ENCODE data around the gene SCG2. TPM values are rescaled to one million over a fixed set of nuclear protein-coding genes. Genes with fewer than 3 reads are reported as not detected.

SCG2 gene
- total RNA-seq, 1 donor from 2014 or later: 2.0 TPM

DNA sequence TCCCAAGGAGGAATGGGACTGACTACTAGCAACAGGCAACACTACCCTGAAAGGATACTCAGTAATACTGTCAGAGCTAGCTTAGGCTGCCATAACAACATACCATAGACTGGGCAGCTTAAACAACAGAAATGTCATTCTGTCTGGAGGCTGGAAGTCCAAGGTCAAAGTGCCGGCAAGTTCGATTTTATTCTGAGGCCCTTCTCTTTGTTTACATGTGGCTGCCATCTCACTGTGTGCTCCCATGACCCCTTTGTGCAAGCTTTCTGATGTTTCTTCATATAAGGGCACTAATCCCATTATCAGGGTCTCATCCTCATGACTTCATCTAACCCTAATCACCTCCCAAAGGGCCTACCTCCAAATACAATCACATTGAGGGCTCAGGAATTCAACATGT, 30.7 kb upstream of the SCG2 start:
- Mint-ChIP-seq H3K36me3 (no peaks in the 10 kb centered on the region), H3K27ac (no peak overlapping the region), H3K4me1 (peaks cover 3% of the 10 kb centered on the region), H3K27me3 (ENCODE audit: low read depth) (peaks cover 8% of the 10 kb centered on the region), H3K4me3 (no peak overlapping the region), H3K9me3 (peaks cover 11% of the 10 kb centered on the region)
- TF ChIP-seq, protein P1, sequence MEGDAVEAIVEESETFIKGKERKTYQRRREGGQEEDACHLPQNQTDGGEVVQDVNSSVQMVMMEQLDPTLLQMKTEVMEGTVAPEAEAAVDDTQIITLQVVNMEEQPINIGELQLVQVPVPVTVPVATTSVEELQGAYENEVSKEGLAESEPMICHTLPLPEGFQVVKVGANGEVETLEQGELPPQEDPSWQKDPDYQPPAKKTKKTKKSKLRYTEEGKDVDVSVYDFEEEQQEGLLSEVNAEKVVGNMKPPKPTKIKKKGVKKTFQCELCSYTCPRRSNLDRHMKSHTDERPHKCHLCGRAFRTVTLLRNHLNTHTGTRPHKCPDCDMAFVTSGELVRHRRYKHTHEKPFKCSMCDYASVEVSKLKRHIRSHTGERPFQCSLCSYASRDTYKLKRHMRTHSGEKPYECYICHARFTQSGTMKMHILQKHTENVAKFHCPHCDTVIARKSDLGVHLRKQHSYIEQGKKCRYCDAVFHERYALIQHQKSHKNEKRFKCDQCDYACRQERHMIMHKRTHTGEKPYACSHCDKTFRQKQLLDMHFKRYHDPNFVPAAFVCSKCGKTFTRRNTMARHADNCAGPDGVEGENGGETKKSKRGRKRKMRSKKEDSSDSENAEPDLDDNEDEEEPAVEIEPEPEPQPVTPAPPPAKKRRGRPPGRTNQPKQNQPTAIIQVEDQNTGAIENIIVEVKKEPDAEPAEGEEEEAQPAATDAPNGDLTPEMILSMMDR (IDR thresholded peaks at IDR 0.05; ENCODE audit: unreplicated experiment): no peak
- no peak for DNase-seq (ENCODE audit: low spot score in 2 of 2, unreplicated experiment in 2 of 2)

DNA sequence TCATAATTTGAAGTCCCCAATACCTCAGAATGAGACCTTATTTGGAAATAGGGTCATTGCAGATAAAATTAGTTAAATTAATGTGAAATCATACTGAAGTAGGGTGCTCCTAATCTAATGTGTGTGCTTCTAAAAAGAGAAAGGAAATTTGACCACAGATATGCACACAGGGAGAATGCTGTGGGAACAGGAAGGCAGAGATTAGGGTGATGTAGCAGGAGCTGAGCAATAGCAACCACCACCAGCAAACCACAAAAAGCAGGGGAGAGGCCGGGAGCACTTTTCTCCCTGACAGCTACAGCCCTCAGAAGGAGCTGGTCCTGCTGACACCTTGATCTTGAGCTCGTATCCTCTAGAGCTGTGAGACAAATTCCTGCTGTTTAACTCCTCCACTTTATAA, 24.6 kb upstream of the SCG2 start:
- Mint-ChIP-seq H3K9me3 (peaks cover 5% of the 10 kb centered on the region), H3K4me1 (peaks cover 6% of the 10 kb centered on the region), H3K36me3 (no peaks in the 10 kb centered on the region), H3K4me3 (no peak overlapping the region), H3K27me3 (ENCODE audit: low read depth) (peaks cover 13% of the 10 kb centered on the region), H3K27ac (no peak overlapping the region)
- TF ChIP-seq, protein P1 (IDR thresholded peaks at IDR 0.05; ENCODE audit: unreplicated experiment): no peak
- no peak for DNase-seq (ENCODE audit: low spot score in 2 of 2, unreplicated experiment in 2 of 2)

DNA sequence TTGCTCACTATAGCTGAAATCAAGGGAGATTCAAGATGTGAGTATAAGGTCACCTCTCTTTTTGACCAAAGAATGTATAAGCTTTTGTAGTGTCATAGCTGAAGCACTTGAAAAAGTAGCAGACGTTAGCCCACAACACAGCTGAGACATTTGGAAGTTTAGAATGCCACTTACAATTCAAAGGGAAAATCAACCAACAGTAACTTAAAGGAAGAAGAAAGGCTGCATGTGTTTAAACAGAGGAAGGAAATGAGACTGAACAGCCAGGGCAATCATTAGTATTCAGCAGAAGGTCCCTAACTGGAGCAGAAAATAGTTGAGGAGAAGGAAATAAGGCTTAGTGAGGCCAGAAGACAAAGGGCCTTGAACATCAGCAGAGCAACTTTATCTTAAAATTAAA, 23.5 kb upstream of the SCG2 start:
- Mint-ChIP-seq H3K27ac (no peak overlapping the region), H3K4me1 (peaks cover 6% of the 10 kb centered on the region), H3K9me3 (peaks cover 1% of the 10 kb centered on the region), H3K27me3 (ENCODE audit: low read depth) (peaks cover 13% of the 10 kb centered on the region), H3K4me3 (no peak overlapping the region), H3K36me3 (no peaks in the 10 kb centered on the region)
- DNase-seq (ENCODE audit: low spot score in 2 of 2, unreplicated experiment in 2 of 2): no peak
- TF ChIP-seq, protein P1 (IDR thresholded peaks at IDR 0.05; ENCODE audit: unreplicated experiment): no peak

DNA sequence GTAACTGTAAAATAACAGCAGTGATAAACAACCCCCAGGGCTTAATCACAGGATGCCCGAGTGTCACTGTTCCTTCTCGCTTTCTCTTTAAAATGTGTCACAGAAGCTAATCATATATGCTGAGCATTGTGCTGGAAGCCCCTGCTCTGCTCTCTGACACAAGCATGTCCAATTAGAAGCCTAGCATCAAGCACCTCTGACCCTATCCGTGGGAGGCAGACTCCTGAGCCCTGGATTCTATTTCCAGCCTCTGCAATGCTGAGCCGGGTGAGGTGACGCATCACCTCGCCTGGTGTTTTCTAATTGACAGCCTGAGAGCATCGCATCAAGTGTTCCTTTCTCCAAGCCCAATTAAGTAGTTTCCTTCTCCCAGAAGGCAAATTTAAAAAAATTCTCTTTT, 19.7 kb upstream of the SCG2 start:
- Mint-ChIP-seq H3K27ac (no peak overlapping the region), H3K4me1 (peaks cover 11% of the 10 kb centered on the region), H3K4me3 (no peak overlapping the region), H3K36me3 (no peaks in the 10 kb centered on the region), H3K9me3 (no peaks in the 10 kb centered on the region), H3K27me3 (ENCODE audit: low read depth) (peaks cover 36% of the 10 kb centered on the region)
- TF ChIP-seq, protein P1 (IDR thresholded peaks at IDR 0.05; ENCODE audit: unreplicated experiment): no peak
- DNase-seq (ENCODE audit: low spot score in 2 of 2, unreplicated experiment in 2 of 2): no peak

DNA sequence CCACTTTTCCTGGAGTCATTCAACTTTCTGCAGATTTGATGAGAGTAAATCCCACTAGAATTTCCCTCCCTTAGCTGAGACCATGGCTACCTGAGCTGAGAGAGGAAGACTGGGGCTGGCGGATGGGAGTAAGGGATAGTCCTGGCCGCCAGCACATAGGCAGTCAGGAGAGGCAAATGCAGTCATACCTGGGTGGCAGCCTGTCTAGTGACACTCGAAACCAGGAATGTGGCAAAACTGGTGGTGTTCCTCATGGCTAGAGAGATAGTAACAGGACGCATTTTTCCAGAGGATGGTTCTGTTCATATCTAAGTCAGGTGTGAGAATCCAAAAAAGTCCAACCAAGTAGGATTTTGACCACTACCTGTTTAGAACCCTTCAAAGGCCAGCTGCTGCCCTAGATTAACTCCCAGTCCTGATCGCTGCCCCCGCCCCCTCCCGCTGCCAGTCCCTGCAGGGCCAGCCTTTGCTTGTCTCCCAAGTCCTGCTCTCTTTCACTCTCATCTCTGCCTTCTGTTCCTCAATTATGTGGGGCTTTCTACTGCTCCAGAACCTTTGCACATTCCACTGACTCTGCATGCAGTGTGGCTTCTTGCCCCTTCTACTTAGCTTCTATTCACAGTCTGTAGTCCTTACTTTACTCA, 17.4 kb upstream of the SCG2 start:
- Mint-ChIP-seq H3K36me3 (no peaks in the 10 kb centered on the region), H3K4me1 (peaks cover 6% of the 10 kb centered on the region), H3K27me3 (ENCODE audit: low read depth) (peaks cover 29% of the 10 kb centered on the region), H3K27ac (no peak overlapping the region), H3K9me3 (no peaks in the 10 kb centered on the region), H3K4me3 (no peak overlapping the region)
- DNase-seq (ENCODE audit: low spot score in 2 of 2, unreplicated experiment in 2 of 2): no peak
- TF ChIP-seq, protein P1 (IDR thresholded peaks at IDR 0.05; ENCODE audit: unreplicated experiment): no peak

Data from mesothelial cell of epicardium (in vitro differentiated cells).